GM04504 (cell line): ENCODE data around the gene VPS35.
"Not testable (repeated sequence)": the region's sequence is repeated elsewhere in the genome, so short reads cannot be mapped to it uniquely, and the experiment has no call there.

Experiments
- DNase-seq: peaks from one replicate; pipeline ENCODE4 v3.0.0-alpha.2; 2012; ENCODE audit warnings: low read depth

The VPS35 gene

GRCh38 chr16:46712911-46713310, 23.9 kb upstream of the VPS35 start:
- DNase-seq = no peak

GRCh38 chr16:46711106-46712058, 22.4 kb upstream of the VPS35 start:
- DNase-seq = no peak

- no peak for DNase-seq
These were observed 20.6 kb upstream of the VPS35 start for GRCh38 chr16:46709469-46710005.

GRCh38 chr16:46706642-46707041, 17.7 kb upstream of the VPS35 start:
- no peak for DNase-seq

GRCh38 chr16:46702030-46702429, 13.1 kb upstream of the VPS35 start:
- no peak for DNase-seq

- DNase-seq = no peak
These were observed 12.6 kb upstream of the VPS35 start for GRCh38 chr16:46701615-46702014.

- DNase-seq = no peak
These were observed 11.1 kb upstream of the VPS35 start for GRCh38 chr16:46700048-46700447.

- DNase-seq = no peak
These were observed 8.0 kb upstream of the VPS35 start for GRCh38 chr16:46696957-46697356.

- no peak for DNase-seq
These were observed 7.0 kb upstream of the VPS35 start for GRCh38 chr16:46695937-46696336.

- DNase-seq = no peak
These were observed 4.6 kb upstream of the VPS35 start for GRCh38 chr16:46693598-46693997.

- DNase-seq = no peak
These were observed 2.7 kb upstream of the VPS35 start for GRCh38 chr16:46691726-46692125.

GRCh38 chr16:46690281-46691178, 1.6 kb upstream of the VPS35 start:
- DNase-seq = no peak

GRCh38 chr16:46689365-46690280, 645 bp upstream of the VPS35 start, which contains the start of gene ORC6:
Gene ORC6 (plus strand): TSS chr16:46689659. CDS start chr16:46689706, 47 bp downstream.
- peak; percentile 91 for DNase-seq

GRCh38 chr16:46688101-46688653, 801 bp downstream of the VPS35 start:
- no peak for DNase-seq

- DNase-seq = no peak
These were observed 1.5 kb downstream of the VPS35 start for GRCh38 chr16:46687486-46687885.

GRCh38 chr16:46686815-46687473, 2.0 kb downstream of the VPS35 start:
- no peak for DNase-seq

- DNase-seq = not testable (repeated sequence)
These were observed 7.1 kb downstream of the VPS35 start for GRCh38 chr16:46681867-46682266.

- DNase-seq = not testable (repeated sequence)
These were observed 11.0 kb downstream of the VPS35 start for GRCh38 chr16:46677943-46678342.

- DNase-seq = no peak
These were observed 15.5 kb downstream of the VPS35 start for GRCh38 chr16:46673320-46674013.

GRCh38 chr16:46662123-46662522, 26.9 kb downstream of the VPS35 start:
- no peak for DNase-seq
